GM18508 (cell line): ENCODE measurements around the gene TMEM40.

Experiments
- ATAC-seq: cut with Tn5 transposase; IDR thresholded peaks from one replicate; pipeline ENCODE4 v1.9.1; 2021; ENCODE audit warnings: moderate number of reproducible peaks; ENCODE audit not compliant: insufficient read depth, unreplicated experiment

TMEM40 gene

GRCh38 chr3:12752809-12753208 lies 6.2 kb downstream of the TMEM40 start:
- ATAC-seq = no peak

GRCh38 chr3:12752102-12752501 lies 7.0 kb downstream of the TMEM40 start:
- ATAC-seq = no peak

GRCh38 chr3:12751571-12751970 lies 7.5 kb downstream of the TMEM40 start:
- no peak for ATAC-seq

GRCh38 chr3:12750658-12751071 lies 8.4 kb downstream of the TMEM40 start:
- no peak for ATAC-seq

- ATAC-seq = no peak
Observed at GRCh38 chr3:12750223-12750622, 8.8 kb downstream of the TMEM40 start.

- ATAC-seq = no peak
Observed at GRCh38 chr3:12748477-12748876, 10.6 kb downstream of the TMEM40 start.

- ATAC-seq = no peak
Observed at GRCh38 chr3:12746419-12746818, 12.6 kb downstream of the TMEM40 start.

- no peak for ATAC-seq
Observed at GRCh38 chr3:12744326-12744725, 14.7 kb downstream of the TMEM40 start.

GRCh38 chr3:12743583-12743982 lies 15.5 kb downstream of the TMEM40 start:
- ATAC-seq = no peak

- no peak for ATAC-seq
Observed at GRCh38 chr3:12742330-12743107, 16.5 kb downstream of the TMEM40 start.

- no peak for ATAC-seq
Observed at GRCh38 chr3:12741209-12741608, 17.9 kb downstream of the TMEM40 start.

- ATAC-seq = no peak
Observed at GRCh38 chr3:12737833-12738232, 21.2 kb downstream of the TMEM40 start.

- ATAC-seq = no peak
Observed at GRCh38 chr3:12737319-12737718, 21.7 kb downstream of the TMEM40 start.

GRCh38 chr3:12734960-12735359 lies 24.1 kb downstream of the TMEM40 start:
- no peak for ATAC-seq

- no peak for ATAC-seq
Observed at GRCh38 chr3:12733566-12733965, 25.5 kb downstream of the TMEM40 start.

- no peak for ATAC-seq
Observed at GRCh38 chr3:12730506-12731242, 28.4 kb downstream of the TMEM40 start.

GRCh38 chr3:12729051-12729651 lies 29.9 kb downstream of the TMEM40 start:
- ATAC-seq = no peak

- ATAC-seq = no peak
Observed at GRCh38 chr3:12727937-12728336, 31.1 kb downstream of the TMEM40 start.

GRCh38 chr3:12727481-12727880 lies 31.6 kb downstream of the TMEM40 start:
- no peak for ATAC-seq

- no peak for ATAC-seq
Observed at GRCh38 chr3:12725436-12725835, 33.6 kb downstream of the TMEM40 start.

GRCh38 chr3:12724794-12725193 lies 34.3 kb downstream of the TMEM40 start:
- ATAC-seq = no peak
